Myocyte (in vitro differentiated cells): ENCODE results near the gene UBE2J1. TPM values are rescaled to one million over a fixed set of nuclear protein-coding genes. Genes with fewer than 3 reads are reported as not detected.

Experiments used
- DNase-seq: peaks from one replicate; pipeline ENCODE4 v3.0.0-alpha.2; 2012; ENCODE audit warnings: low read depth
- total RNA-seq: library from RNA; depleted of rRNA; stranded (reverse); fragments of >200 nt; gene quantifications from 2 replicates; pipeline ENCODE4 v1.2.3, GENCODE V29; 2014

The UBE2J1 gene
- total RNA-seq, 1 donor from 2014 or later = 23.9 TPM

- no peak for DNase-seq
These were observed 61.2 kb downstream of the UBE2J1 start for GRCh38 chr6:89291256-89291819.

GRCh38 chr6:89290401-89291155 is 61.9 kb downstream of the UBE2J1 start:
- DNase-seq = peak; percentile 49

DNA sequence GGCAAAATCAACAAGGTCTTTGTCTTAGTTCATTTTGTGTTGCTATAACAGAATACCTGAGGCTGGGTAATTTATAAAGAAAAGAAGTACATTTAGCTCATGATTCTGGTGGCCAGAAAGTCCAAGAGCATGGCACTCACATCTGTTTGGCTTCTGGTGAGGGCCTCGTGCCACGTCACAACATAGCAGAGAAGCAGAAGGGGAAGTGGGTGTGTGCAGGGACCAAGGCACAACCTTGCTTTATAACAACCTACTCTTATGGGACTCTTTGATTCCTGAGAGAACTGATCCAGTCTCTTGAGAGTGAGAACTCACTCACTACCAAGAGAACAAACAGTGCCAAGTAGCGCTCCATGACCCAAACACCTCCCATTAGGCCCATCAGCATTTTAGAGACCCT is 62.8 kb downstream of the UBE2J1 start:
- no peak for DNase-seq

DNA sequence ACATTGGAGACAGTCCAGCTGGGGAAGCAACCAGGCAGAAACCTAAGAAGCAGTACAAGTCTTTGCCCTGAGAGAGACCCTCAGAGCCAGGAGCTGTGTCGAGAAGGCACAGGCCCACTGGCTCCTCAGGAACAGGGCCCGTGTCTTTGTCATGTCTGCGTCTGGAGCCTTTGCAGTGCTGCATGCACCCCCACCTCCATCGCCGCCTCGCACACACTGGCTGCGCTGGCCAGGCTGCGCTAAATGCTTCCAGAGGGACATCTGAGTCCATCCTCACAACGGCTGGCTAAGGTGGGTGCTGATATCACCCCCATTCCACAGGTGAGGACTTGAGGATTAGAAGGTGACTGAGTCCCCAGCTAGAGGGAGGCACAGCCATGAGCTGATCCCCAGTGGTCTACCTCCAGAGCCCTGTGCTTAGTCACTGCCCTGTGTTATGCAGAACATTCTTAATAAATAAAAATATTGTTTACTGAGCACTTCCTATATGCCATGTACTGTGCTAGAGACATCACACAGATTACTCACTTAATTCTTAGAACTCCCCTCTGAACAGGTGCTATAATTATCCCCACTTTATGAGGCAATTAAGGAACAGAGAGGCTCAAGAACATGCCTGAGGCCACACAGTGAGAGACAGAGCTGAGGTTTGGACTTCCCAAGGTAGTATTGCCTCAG is 65.0 kb downstream of the UBE2J1 start:
- DNase-seq = no peak

- no peak for DNase-seq
These were observed 66.0 kb downstream of the UBE2J1 start for GRCh38 chr6:89286516-89286915.

DNA sequence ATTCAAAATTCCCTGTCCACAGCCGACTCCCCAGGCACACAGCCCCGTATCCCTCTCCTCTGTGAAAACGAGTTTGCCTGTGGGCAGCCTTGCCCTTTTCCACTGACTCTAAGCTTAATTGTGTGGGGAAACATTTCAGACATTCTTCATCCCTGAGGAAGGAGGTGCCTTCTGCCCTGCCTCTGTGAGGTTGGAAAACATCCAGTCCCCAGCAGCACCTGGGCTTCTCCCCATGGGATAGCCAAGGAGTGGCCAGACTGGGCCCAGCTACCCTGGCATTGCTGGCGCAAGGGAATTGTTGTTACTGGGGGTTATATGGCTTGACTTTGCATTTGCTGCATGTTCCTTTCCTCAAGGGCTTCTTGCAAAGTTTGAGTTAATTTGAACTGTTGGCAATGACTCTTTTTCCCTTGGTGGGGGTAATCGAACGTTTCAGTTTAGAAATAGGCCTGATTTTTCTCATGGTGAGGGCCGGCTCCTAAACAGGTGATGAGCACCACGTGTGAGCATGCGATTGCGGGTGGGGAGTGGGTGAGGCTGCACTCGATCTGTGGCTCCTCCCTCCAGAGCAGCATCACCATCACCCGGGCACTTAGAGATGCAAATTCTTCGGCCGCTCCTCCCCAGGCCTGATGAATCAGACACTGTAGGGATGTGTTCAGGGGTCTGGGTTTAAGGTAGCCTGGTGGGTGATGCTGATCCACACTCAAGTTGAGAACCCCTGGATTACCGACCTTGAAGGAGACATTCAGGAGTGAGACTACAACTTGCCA is 67.4 kb downstream of the UBE2J1 start:
- peak; percentile 41 for DNase-seq

- DNase-seq = no peak
These were observed 68.4 kb downstream of the UBE2J1 start for GRCh38 chr6:89284081-89284480.

DNA sequence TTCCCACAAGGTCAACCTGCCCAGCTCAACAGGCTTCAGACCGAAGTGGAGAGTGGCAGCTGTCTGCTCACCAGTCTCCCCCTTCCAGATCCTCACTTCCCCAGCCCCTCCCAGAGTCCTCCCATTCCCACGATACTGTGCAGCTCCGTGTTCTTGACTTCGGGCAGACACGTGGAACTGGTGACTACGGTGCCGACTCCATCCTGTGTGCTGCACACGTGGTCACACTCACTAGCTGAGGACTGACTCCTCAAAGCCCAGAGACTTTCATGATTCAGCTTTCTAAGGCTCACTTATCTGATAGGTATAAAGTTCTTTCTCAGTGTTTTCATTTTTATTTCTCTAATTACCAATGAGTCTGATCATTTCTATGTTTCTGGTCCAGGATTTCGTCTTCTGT is 69.8 kb downstream of the UBE2J1 start:
- DNase-seq = no peak

- peak; percentile 45 for DNase-seq
These were observed 70.7 kb downstream of the UBE2J1 start for GRCh38 chr6:89281779-89282246.

- no peak for DNase-seq
These were observed 73.6 kb downstream of the UBE2J1 start for GRCh38 chr6:89278956-89279355.

Other genes with a start within 250 kb of the UBE2J1 start
- gene SRSF12, start 234.7 kb downstream of the UBE2J1 start, total RNA-seq = not detected in 2 replicates
- gene PM20D2, start 206.7 kb downstream of the UBE2J1 start, total RNA-seq = 7.3 and 11.0 TPM in 2 replicates
- gene GABRR1, start 135.4 kb downstream of the UBE2J1 start, total RNA-seq = not detected in 2 replicates
- gene GABRR2, start 37.4 kb downstream of the UBE2J1 start, total RNA-seq = 0.13 and 0.21 TPM in 2 replicates
- gene RRAGD, start 59.6 kb upstream of the UBE2J1 start, total RNA-seq = 12.3 and 22.7 TPM in 2 replicates
- gene ANKRD6, start 80.4 kb upstream of the UBE2J1 start, total RNA-seq = 0.48 and 4.0 TPM in 2 replicates